Thoracic aorta (tissue), 2 donors: ENCODE results near the gene CHAF1A. TPM values are rescaled to one million over a fixed set of nuclear protein-coding genes. Genes with fewer than 3 reads are reported as not detected.

Experiments used
- ATAC-seq: fragments of 150-250 bp; one replicate; pipeline ENCODE4 v1.8.0; 2017; ENCODE audit warnings: low read depth; ENCODE audit not compliant: insufficient number of reproducible peaks, low FRiP score
- DNase-seq: peaks from one replicate; pipeline ENCODE4 v3.0.0-alpha.2; 2020; ENCODE audit warnings: low spot score
- H3K27ac ChIP-seq, 2 donors: fragments of 200-600 bp; sonication (generic); 1 replicate in 1 of 2; 2 replicates in 1 of 2; pipeline ENCODE4 v1.5.1; 2016; ENCODE audit warnings: mild to moderate bottlenecking in 2 of 2, moderate library complexity in 2 of 2
- H3K27me3 ChIP-seq: fragments of 200-600 bp; sonication (generic); replicated peaks from 2 replicates; pipeline ENCODE4 v1.6.0; 2016; ENCODE audit warnings: mild to moderate bottlenecking; ENCODE audit not compliant: insufficient read depth
- H3K36me3 ChIP-seq: fragments of 200-600 bp; sonication (generic); one replicate; pipeline ENCODE4 v1.5.1; 2016
- H3K4me1 ChIP-seq, 2 donors: fragments of 200-600 bp; sonication (generic); 1 replicate in 1 of 2; 2 replicates in 1 of 2; pipeline versions ENCODE4 v1.5.1 to v1.6.0; 2016; ENCODE audit warnings: low read depth in 2 of 2, mild to moderate bottlenecking in 1 of 2; ENCODE audit not compliant: control insufficient read depth in 1 of 2
- H3K4me3 ChIP-seq: fragments of 200-600 bp; sonication (generic); 2 replicates; pipeline ENCODE4 v1.5.1; 2016; ENCODE audit warnings: mild to moderate bottlenecking
- H3K9me3 ChIP-seq: fragments of 200-600 bp; sonication (generic); 2 replicates; pipeline ENCODE4 v1.5.1; 2016
- CTCF ChIP-seq: fragments of 200-600 bp; sonication (generic); IDR thresholded peaks from one replicate; pipeline ENCODE4 v1.5.1; 2019; ENCODE audit warnings: antibody characterized with exemption
- total RNA-seq, 2 donors: library from RNA; depleted of rRNA; stranded (reverse); fragments of >200 nt; gene quantifications; one replicate each; pipeline versions ENCODE4 v1.1.0 to v1.2.3, GENCODE V29; 2016

Gene CHAF1A
- total RNA-seq, 2 donors from 2014 or later: 3.2 to 5.8 TPM

GRCh38 chr19:4456476-4456842 lies 54.0 kb downstream of the CHAF1A start:
- no peaks in the 10 kb centered on the region for H3K9me3 ChIP-seq
- no peaks in the 10 kb centered on the region for H3K27me3 ChIP-seq
- ATAC-seq (no peak), DNase-seq (no peak)
- H3K36me3 ChIP-seq: peaks cover 28% of the 10 kb centered on the region
- no peak for TF ChIP-seq CTCF
- H3K4me1 ChIP-seq: peaks cover 15 to 16% of the 10 kb centered on the region in 2 donors
- peak overlapping the region in 1 of 2 donors; percentile 36 for H3K27ac ChIP-seq
- peak overlapping the region; percentile 86 for H3K4me3 ChIP-seq

GRCh38 chr19:4456843-4457653 lies 54.6 kb downstream of the CHAF1A start:
- Histone ChIP-seq H3K27ac (peak overlapping the region; percentile 36 to 69), H3K27me3 (no peaks in the 10 kb centered on the region), H3K4me1 (peaks cover 15 to 16% of the 10 kb centered on the region in 2 donors), H3K9me3 (no peaks in the 10 kb centered on the region), H3K36me3 (peaks cover 22% of the 10 kb centered on the region), H3K4me3 (peak overlapping the region; percentile 86)
- no peak for TF ChIP-seq CTCF
- no peak for ATAC-seq
- no peak for DNase-seq

GRCh38 chr19:4457654-4458395 lies 55.4 kb downstream of the CHAF1A start, which contains the start of gene UBXN6:
UBXN6 (minus strand) TSS chr19:4457794; CDS start chr19:4457697, 97 bp downstream.
- Histone ChIP-seq H3K27ac (peak within 1 kb of the TSS; percentile 58 to 69), H3K9me3 (no peaks in the 10 kb centered on the region), H3K36me3 (peaks cover 14% of the 10 kb centered on the region), H3K4me3 (peak within 1 kb of the TSS; percentile 86), H3K27me3 (no peaks in the 10 kb centered on the region), H3K4me1 (peaks cover 15 to 16% of the 10 kb centered on the region in 2 donors)
- ATAC-seq (peak; percentile 84), DNase-seq (peak; percentile 97)
- TF ChIP-seq CTCF: peak; percentile 9

GRCh38 chr19:4464815-4465581 lies 62.6 kb downstream of the CHAF1A start:
- Histone ChIP-seq H3K36me3 (no peaks in the 10 kb centered on the region), H3K27ac (no peak overlapping the region), H3K9me3 (no peaks in the 10 kb centered on the region), H3K4me3 (no peak overlapping the region), H3K4me1 (no peaks in the 10 kb centered on the region), H3K27me3 (no peaks in the 10 kb centered on the region)
- no peak for DNase-seq
- ATAC-seq: no peak
- no peak for TF ChIP-seq CTCF
